ENCODE measurements around the gene MUL1. TPM values are rescaled to one million over a fixed set of nuclear protein-coding genes. Genes with fewer than 3 reads are reported as not detected.

The MUL1 gene
- total and polyA plus RNA-seq, 9 of the 15 experiments (the other 6 are each of a cell fraction or from before 2014, with no cell fraction given) = 10.4 to 32.9 (median 19.3) TPM

DNA sequence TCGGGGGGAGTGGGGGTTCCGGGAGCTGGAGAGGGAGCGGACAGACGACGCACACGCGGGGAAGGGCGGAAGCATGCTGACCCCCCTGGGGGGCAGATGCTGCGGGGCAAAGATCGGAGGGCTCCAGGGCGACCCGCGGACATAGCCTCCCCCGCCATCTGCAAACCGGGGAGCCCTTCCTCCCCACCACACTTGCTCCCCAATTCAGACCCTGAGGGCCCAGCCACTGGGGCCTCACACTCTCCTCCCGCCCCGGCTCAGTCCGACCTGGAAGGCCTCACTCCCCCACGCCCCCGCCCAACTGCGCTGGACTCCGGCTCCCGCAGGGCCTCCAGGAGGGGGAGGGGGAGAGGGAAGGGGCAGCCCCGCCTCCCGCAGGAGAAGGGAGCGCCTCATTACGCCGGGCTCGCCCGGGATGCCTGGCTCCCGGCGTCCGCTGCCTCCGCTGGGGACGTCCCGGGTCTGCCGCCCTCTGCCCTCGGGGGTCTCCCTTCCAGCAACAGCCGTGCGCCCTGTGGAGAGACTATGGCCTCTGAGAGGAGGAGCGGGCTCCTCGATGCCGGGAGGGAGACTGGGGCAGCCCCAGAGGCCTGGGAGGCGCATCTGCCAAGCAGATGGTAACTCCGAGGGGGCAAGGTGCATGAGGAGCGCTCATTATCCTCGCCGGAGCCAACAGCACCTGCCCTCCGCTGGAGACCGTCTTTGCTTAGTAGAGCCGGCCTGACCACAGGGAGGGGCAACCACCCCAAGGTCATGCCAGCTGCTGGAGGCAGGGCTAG is 21.3 kb downstream of the MUL1 start (continued):
- TF ChIP-seq ZNF318 (IDR thresholded peaks at IDR 0.05; ENCODE audit: borderline replicate concordance in 1 of 2, low read depth in 1 of 2) (no peak), ZNF3 (CRISPR knock-in tag; IDR thresholded peaks at IDR 0.05) (no peak), ZNF75A (CRISPR knock-in tag; IDR thresholded peaks at IDR 0.05) (no peak), RBBP5 (IDR thresholded peaks at IDR 0.05; ENCODE audit: borderline replicate concordance, insufficient read depth, low read length, poor library complexity, severe bottlenecking) (no peak), ZFP36 (IDR thresholded peaks at IDR 0.05; ENCODE audit: low read depth, low read length, partially characterized antibody) (no peak)
- TF ChIP-seq, protein P1, sequence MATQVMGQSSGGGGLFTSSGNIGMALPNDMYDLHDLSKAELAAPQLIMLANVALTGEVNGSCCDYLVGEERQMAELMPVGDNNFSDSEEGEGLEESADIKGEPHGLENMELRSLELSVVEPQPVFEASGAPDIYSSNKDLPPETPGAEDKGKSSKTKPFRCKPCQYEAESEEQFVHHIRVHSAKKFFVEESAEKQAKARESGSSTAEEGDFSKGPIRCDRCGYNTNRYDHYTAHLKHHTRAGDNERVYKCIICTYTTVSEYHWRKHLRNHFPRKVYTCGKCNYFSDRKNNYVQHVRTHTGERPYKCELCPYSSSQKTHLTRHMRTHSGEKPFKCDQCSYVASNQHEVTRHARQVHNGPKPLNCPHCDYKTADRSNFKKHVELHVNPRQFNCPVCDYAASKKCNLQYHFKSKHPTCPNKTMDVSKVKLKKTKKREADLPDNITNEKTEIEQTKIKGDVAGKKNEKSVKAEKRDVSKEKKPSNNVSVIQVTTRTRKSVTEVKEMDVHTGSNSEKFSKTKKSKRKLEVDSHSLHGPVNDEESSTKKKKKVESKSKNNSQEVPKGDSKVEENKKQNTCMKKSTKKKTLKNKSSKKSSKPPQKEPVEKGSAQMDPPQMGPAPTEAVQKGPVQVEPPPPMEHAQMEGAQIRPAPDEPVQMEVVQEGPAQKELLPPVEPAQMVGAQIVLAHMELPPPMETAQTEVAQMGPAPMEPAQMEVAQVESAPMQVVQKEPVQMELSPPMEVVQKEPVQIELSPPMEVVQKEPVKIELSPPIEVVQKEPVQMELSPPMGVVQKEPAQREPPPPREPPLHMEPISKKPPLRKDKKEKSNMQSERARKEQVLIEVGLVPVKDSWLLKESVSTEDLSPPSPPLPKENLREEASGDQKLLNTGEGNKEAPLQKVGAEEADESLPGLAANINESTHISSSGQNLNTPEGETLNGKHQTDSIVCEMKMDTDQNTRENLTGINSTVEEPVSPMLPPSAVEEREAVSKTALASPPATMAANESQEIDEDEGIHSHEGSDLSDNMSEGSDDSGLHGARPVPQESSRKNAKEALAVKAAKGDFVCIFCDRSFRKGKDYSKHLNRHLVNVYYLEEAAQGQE (IDR thresholded peaks at IDR 0.05; ENCODE audit: borderline replicate concordance) = no peak
- TF ChIP-seq, protein P1 (CRISPR knock-in tag; IDR thresholded peaks at IDR 0.05; ENCODE audit: low read depth) = no peak
- TF ChIP-seq, protein P2, sequence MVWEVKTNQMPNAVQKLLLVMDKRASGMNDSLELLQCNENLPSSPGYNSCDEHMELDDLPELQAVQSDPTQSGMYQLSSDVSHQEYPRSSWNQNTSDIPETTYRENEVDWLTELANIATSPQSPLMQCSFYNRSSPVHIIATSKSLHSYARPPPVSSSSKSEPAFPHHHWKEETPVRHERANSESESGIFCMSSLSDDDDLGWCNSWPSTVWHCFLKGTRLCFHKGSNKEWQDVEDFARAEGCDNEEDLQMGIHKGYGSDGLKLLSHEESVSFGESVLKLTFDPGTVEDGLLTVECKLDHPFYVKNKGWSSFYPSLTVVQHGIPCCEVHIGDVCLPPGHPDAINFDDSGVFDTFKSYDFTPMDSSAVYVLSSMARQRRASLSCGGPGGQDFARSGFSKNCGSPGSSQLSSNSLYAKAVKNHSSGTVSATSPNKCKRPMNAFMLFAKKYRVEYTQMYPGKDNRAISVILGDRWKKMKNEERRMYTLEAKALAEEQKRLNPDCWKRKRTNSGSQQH (CRISPR knock-in tag; IDR thresholded peaks at IDR 0.05) = no peak
